ENCODE data around the gene TIAM1.

GRCh38 chr21:31213787-31214186, 130.3 kb downstream of the TIAM1 start:
- TF ChIP-seq CTCF (IDR thresholded peaks at IDR 0.05) (no peak), POLR2A (IDR thresholded peaks at IDR 0.05; ENCODE audit: low read depth) (no peak), EP300 (IDR thresholded peaks at IDR 0.05) (no peak)

Data from esophagus muscularis mucosa (tissue), 4 donors.